Thyroid gland (tissue), 4 donors: Measurements from ENCODE around the gene SYNPO2.

ENCODE experiments used
- CTCF ChIP-seq, 6 experiments: fragments of 200-600 bp in 3 of 6; fragments of 450-650 bp in 3 of 6; sonication (generic) in 3 of 6; IDR thresholded peaks; one replicate each; pipeline ENCODE4 v1.5.1; 2016 to 2019; ENCODE audit warnings: antibody characterized with exemption in 6 of 6, mild to moderate bottlenecking in 2 of 6, inconsistent platforms in 1 of 6, moderate library complexity in 1 of 6
- POLR2A ChIP-seq, 2 donors: fragments of 450-650 bp; IDR thresholded peaks; one replicate each; pipeline ENCODE4 v1.6.1; 2017; ENCODE audit warnings: antibody characterized with exemption in 2 of 2, mild to moderate bottlenecking in 2 of 2, moderate library complexity in 1 of 2

- TF ChIP-seq CTCF (IDR thresholded peaks at IDR 0.05) (no peak), POLR2A (IDR thresholded peaks at IDR 0.05) (no peak)
These were observed 129.0 kb downstream of the SYNPO2 start for GRCh38 chr4:119017636-119018035.
